Measurements from ENCODE around the gene CYP27C1.
"Not testable (repeated sequence)": the region's sequence is repeated elsewhere in the genome, so short reads cannot be mapped to it uniquely, and the experiment has no call there.

Gene CYP27C1

DNA sequence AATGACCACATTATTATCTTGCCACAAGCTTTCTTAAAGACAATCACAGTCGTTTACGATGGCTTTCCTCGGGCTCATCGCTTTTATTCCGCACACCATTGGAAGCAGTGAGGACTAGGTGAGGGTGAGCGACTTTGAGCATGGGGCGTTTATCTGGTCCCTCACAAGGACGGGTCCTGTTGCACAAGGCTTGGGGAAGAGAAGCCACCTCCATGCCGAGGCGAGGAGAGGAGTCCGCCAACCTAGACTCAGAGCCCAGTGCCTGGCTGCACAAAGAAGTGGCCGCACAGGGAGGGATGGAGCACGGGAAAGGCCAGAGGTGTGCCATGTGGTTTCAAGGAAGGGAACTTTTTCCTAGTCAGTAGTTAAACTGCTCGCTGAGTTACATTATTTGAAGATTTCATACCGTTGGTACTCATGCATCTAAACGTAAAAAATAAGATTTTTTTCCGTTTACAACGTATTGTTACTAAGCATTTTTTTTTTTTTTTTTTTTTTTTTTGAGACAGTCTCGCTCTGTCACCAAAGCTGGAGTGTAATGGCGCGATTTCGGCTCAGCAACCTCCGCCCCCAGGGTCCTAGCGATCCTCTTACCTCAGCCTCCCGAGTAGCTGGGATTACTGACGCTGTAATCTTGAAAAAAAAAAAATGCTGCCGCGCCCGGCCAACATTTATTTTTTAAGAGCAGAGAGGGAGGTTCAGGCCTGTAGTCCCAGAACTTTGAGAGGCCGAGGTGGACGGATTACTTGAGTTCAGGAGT is 849 bp upstream of the CYP27C1 start:
- no peak for DNase-seq

DNA sequence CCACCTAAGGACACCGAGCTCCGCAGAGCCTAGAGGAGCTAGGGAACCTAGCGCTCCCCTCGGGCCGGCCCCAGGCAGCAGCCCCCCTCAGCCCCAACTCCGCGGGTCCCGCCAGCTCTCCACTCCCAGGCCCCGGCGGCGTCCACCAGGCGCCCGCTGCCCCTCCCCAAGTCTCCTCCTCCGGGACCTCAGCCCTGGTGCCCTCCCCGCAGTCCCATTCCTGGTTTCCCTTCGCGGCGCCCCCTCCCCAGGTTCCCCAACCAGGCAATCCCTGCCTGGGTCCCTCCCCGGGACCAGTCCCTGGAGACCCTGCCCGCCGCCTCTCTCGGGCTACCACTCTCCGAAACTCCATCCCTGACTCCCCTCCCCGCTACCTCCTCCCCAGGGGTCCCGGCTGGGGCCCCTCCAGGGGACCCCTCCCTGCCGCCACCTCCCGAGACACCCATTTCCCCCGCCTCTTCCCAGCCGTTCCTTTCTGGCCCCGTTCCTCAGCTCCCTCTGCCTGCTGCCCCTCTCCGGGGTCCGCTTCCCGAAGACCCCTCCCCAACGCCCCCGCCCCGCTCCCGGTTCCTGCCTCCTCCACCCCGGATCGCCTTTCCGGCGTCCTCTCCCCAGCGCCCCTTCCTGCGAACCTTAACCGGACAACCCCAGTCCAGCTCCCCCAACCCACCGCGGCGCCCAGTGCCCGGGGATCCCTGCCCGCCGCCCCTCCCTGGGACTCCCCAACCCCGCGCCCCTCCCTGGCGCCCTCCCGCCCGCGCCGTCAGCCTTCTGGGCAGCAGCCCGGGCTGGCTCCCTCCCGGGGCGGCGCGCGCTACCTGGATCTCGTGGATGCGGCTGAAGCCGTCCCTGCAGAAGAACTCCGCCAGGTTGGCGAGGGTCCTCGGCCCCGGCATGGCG is 678 bp downstream of the CYP27C1 start:
- no peak for DNase-seq

DNA sequence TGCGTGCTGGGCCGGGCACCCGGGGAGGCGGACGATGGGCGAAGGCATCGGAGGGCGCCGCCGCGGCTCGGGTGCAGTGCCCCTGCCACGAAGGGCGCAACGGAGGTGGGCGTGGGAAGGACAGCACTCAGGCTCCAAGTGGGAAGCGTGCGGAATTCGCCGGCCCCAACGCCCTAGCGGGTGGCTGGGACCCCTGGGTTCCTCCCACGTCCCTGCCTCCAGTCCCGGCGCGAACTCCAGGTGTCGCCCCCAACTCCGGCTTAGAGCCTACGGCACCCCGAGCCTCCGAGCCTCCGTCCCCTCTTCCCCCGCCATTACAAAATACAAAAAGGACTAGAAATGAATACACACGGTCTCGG is 1.3 kb downstream of the CYP27C1 start:
- no peak for DNase-seq

DNA sequence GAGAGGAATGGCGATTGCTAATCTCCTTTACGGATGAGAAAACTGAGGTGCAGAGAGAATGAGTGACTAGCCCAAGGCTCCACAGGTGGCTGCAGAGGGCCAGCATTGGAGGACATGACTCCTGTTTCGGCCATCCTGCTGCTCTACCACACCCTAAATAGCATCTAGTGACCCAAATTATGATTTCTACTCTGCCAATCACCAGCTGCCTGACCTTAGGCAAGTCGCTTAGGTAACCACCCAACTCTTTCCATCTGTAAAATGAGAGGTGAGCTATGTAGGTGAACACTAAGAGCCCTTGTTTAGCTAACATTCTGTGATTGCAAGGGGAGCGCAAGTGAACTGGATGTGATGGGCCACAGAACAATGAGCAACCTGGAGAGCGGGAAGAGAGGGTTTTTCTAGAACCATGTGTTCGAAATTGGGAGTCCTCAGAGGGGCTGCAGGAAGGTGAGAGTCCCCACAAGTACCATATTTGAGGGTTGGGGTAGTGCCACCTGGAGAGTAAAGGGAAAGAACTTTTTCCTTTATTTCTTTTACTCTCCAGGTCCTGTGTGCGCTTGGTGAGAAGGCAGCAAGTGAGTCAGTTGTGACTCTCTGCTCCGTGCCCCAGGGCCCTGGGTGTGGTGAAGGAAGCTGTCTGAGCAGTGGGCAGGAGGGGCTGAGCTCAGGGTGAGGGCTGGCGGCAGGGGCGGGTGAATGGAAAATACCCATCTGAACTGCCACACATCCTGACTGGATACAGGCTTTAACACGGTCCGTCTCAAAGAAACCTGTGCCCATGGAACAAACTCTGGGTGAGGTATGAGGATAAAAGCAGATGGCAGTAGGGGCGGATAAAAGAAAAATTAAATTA is 2.4 kb downstream of the CYP27C1 start:
- DNase-seq = no peak

DNA sequence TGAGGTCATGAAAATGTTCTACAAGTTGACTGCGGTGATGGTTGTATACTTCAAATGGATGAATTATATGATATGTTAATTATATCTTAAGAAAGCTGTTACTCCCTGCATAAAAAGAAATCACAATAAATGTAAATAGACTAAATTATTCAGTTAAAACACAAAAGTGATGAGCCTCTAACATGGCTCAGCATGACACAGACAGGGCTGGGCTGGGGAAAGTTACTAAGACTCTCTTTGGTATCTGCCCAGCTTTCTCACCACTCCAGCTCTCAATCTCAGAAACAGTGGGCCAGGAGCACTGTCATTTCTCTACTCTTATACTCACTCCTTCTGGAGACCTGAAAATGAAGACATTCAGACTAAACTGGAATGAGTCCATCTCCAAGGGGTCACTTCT is 3.5 kb downstream of the CYP27C1 start:
- DNase-seq = no peak

DNA sequence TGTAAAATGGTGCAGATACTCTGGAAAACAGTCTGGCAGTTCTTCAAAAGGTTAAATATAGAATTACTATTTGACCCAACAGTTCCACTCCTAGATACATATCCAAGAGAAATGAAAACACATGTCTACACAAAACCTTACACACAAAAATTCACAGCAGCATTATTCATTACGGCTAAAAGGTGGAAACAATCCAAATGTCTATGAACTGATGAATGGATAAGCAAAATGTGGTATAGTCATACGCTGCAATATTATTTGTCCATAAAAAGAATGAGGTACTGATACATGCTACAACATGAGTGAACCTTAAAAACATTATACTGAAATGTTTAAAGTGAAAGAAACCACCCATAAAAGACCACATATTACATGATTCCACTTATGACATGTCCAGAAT is 4.0 kb downstream of the CYP27C1 start:
- DNase-seq = no peak

DNA sequence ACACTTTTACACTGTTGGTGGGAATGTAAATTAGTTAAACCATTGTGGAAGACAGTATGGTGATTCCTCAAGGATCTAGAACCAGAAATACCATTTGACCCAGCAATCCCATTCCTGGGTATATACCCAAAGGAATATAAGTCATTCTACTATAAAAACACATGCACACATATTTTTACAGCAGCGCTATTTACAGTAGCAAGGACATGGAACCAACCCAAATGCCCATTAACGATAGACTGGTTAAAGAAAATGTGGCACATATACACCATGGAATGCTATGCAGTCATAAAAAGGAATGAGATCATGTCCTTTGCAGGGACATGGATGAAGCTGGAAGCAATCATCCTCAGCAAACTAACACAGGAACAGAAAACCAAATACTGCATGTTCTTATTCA is 5.9 kb downstream of the CYP27C1 start:
- not testable (repeated sequence) for DNase-seq

DNA sequence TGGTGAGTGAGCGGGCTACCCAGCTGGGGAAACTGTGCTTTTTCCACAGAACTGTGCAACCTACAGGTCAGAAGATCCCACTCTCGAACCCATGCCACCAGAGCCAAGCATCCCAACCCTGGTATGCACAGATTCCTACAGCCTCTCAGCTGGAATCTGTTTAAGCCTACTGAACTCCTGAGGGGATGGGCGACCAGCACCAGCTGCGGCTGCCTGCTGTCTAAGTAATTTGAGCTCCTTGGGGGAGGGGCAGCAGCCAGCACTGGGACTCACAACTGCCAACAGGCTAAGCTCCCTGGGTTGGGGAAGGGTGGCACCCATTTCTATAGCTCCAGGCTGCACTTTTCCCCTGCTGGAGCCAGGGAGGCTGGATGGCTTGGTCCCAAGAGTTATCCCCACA is 11.8 kb downstream of the CYP27C1 start:
- no peak for DNase-seq

DNA sequence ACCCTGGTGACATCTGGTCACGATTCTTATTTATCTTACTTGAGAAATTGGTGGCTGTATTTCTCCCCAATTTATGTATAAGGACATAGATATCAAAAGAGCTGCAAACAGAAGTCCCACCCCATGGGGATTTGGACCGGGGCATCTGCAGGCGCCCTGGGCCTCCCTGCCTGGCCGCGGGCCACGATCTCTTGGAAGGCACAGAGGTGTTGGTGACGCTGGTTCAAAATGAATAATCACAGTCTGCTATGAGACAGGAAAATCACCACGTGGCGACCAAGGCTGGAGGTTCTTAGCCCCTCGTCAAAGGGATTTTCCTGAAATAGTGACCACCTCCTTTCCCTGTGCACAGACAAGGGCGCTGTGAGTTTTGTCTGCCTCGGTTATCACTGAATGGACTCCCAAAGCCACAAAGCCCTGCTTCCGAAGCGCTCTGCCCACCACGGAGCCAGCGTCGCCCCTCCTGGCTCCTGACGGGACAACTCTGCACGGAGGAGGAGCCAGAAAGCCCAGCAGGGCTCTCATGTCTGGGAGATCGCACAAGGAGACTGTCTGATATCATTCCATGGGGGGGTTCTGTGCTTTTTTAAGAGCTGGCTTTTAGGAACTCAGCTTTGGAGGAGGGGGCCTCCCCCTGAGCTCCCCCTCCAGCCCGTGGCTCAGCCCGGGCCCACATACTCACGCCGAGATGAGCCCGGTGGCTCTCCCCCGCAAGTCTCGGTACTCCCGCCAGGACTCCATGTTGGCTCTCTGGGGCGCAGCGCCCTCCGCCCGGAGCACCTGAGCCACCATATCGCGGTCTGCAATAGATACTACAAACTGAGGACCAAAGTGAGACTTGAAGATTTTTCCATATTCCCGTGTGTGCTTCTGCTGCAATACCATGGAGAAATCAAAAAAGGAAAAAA is 14.6 kb downstream of the CYP27C1 start:
- DNase-seq = no peak

DNA sequence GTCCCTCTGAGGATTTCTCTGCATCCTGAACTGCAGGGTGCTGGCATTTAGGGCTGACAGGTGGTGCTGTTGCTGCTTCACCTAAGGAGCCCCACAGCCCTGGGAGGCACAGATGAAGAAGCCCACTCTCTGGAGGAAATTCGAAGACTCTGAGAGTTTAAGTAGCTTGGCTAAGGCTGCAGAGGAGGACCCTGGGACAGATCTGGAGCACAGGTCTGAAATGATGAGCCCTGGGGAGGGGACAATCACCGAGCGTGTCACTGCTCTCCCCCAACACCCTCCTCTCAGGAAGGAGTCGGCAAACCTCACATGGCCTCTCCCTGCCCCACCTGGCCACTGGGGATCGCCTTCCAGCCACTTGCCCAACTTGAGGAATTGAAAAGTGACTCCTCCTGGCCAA is 18.6 kb downstream of the CYP27C1 start:
- DNase-seq = no peak

DNA sequence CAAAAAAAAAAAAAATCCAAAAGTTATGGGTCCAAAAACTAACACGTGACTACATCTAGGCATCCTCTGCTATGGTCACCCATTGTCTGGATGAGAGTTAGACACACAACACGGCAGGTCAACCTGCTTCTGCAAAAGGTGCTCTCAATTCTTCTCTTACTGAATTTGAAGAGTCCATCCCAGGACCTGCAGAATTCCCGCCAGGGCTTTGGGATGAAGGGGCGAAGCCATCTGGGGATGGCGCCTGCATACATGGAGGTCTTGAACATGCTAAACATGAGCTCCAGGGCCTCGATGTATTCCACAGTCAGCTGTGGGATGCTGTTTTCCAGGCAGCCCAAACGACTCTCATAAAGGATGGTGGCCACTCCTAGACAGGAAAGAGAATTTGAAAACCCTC is 19.1 kb downstream of the CYP27C1 start:
- DNase-seq = no peak

DNA sequence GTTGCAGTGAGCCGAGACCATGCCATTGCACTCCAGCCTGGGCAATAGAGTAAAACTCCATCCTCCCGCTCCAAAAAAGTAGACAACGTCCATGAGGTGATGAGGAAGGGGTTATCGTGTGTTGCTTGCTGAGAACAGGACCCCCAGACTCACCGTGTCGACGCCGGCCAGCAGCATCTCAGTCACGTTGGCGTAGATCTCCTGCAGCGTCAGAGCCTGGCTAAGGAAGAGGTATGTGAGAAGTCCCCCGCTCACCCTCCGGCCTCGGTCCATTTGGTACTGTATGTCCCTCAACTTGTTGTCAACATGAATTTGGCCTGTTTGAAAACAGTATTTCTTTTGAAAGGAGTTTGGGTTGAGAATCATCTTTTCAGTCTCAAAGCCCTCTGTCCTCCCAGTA is 20.9 kb downstream of the CYP27C1 start:
- no peak for DNase-seq

DNA sequence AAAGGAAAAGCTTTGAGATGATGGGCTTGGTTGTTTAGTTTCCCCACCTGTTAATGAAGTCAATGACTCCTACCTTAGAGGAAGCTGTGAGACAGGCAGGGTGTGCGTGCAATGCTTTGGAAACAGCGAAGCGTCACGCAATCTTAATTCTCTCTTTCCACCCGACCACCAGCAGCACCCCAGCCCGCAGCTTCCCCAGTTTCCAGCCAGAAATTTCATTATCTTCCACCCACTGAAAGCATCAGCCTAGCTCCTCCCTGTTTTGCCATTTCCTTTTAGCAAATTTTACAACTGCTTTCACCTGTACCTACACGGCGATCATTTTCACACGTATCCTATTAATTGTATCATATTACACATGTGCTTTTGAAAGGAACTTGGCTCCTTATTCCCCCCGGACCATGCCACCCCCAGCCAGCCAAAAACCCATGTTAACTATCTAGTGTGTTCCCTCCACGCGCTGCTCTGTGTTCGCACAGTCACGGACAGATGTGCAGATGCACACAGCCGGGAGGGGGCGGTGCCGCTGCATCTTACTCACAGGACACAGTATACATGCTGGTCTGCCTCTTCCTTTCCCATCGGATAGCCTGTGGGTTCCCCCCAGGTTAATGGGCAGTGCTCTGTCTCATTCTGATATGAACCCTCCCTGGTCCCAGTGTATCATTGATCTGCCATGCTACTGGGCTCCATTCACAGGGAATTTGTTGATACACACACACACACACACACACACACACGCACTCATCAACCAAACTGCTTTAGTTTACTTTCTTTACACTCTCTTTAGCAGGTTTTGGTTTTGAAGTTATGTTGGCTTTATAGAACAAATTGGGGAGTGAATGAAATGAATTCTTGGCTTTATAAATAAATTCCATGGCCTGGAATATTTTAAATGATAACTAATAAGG is 22.4 kb downstream of the CYP27C1 start:
- DNase-seq = no peak

DNA sequence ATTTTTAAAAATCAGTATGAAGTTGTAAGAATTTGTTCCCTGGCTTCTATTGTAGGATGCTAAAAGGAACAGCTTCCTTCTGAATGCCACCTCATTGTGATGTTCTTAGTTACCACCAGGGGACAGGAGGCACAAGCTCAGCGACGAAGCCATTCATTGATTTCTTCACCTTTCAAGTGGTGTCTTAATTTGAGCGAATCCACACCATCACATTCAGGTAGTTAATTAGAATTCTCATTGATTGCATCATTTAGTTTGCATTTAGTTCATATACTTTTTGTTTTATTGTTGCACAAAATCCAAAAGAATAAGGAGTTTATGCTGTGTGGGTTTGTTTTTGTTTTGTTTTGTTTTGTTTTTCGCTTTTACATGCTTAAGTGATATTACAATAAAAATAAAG is 23.1 kb downstream of the CYP27C1 start:
- no peak for DNase-seq

DNA sequence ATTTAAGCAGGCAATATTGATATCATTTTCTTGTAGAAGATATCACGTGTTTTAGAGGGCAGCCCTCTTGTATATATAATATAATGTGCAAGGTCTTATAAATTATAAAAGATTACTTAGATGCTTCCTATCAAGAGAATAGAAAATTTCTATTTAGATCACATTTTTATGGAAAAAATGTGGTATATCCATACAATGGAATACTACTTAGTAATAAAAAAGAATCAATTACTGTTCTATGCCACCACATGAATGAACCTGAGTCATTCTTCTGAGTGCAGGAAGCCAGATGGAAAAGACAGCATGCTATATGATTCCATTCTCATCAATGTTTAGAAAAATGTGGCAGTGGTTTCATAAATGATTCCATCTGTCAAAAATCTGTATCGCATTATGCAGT is 23.6 kb downstream of the CYP27C1 start:
- DNase-seq = no peak

DNA sequence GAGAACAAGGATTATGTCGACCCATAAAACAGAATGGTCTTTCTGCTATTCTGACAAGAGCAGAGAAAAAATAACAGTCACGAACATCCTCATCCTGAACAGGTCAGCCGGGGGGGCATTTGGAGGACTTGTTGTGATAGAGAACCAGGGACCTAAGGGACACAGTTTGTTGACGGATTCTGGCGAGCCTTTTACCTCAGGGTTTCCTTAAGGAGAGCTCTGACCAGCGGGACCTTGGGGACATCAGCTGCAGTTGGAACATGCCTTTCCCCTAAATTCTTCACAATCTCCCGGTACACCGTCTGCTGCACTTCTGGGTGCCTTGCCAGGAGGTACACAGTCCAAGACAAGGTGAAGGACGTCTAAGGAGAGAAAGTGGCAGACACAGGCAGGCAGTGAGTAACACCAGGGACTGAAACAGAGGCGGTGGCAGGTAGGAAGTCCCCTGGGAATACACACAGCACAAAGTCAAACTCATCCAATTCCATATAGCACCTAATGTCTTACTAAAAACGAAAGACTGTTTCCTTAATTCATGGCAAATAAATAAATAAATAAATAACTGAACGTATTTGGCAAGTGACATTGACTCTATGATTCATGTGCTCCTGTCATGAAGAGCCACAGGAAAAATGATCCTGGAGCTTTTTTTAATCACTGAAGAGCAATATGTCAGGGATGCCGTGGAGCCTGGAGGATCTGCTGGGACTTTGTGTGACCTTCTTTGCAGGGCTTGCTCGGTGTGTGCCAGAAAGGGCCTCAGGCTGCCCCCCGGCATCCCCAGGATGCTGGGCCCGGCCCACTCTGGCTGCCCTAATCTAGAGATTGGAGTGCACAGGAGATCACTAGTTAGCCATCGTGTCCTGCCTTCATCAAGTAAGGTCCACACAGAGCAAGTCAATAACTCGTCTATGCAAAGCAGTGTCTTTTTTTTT is 24.7 kb downstream of the CYP27C1 start:
- DNase-seq = no peak

DNA sequence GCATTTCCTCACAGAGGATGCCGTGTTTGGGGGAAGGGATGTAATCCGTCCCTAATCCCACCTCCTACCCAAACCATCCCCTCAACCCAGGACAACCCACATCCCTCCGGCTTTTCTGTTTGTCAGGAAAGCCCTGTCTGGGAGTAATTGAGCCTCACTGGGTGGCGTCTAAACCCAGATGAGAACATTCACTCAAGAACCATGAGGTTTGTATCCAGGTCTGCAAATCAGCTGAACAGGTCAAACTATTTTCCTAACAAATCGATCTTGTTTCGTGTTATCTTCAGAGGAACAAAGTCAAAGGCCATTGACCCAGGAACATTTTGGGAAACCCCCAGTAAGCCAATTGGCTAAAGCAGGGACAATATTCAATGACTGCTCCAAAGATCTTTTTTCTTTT is 25.7 kb downstream of the CYP27C1 start:
- DNase-seq = no peak

DNA sequence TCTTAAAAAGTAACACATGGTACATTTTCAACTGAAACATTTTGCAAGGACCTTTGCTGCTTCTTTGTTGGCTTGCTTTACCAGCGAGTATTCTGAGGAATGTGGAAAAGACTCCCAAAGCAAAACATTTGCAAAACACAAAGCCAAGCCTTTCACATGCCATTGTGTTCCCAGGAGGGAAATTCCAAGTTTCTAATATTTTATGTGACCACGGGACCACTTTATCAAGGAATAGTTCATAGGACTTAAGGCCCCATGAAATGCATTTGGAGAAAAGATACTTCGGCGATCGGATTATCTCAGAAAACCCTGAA is 26.2 kb downstream of the CYP27C1 start:
- DNase-seq = no peak

DNA sequence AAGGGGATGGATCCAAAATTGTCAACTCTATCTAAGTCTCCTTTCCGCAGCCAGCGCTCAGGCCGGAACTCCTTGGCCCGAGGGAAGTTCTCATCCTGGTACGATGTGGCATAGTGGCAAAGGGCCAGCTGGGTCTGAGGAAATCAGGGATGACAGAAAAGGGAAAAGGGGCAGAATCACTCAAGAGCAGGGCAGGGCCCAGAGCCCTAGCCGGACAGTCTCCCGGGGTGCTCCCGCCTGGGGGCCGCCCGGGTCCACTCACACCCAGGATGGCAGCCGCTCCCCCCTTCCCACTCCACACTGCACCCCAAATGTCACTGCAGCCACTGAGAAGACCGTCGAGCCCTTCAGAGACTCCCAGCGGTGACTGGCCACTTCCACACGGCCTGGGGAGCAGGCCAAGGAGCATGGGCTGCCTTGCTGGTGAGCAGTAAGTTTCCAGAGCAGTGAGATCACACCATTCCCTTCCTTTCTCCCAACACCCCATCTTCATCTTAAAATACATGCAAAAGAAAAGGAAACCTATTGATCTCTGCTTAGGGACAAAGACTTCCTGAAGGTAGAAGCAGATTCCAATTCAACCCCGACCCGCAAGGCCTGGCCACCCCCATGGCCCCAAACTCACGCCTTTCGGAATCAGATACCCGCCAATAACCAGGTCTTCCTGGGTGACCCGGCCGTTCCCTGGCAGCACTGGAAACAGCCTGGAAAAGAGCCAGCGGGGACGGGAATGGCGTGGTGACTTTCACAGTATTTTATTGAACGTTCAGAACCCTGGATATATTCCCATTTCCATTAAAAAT is 26.7 kb downstream of the CYP27C1 start:
- DNase-seq = no peak

Data from NCI-H1048 (cell line).